HG02852 (cell line): Measurements from ENCODE around the gene MVK.

Experiments
- ATAC-seq: cut with Tn5 transposase; IDR thresholded peaks from one replicate; pipeline ENCODE4 v1.9.1; 2021; ENCODE audit warnings: mild to moderate bottlenecking, moderate library complexity; ENCODE audit not compliant: unreplicated experiment

The MVK gene

DNA sequence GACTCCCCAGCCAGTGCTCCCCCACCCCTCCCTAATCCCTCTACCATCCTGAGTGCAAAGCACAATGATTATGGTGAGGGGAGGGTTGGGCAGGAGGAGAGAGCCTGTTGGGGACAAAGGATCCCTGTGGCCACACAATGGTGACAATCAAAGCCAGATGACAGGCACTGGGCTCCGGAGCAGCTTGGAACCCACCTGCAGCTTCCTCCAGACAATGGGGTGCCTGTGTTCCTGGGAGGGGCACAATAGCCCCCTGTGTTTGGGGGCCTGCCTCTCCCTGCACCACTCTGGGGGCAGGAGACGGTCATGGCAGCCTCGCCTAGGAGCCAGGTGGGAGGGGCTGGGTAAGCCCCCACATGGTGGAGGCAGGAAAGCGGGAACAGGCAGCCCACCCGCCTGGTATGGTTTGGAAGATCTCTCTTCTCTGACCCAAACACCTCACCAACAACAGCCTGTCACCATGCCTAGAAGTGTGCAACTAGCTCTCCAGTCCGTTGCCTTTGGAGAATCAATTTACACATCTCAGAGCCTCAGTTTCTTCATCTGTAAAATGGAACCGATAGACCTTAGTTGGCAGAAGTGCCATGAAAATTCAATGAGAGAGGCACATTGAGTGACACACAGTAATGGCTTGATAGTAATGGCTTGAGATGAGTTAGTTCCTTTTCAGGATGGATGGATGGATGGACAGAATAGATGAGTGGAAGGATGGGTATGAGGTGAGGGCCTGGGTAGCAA, 53.0 kb downstream of the MVK start:
- ATAC-seq: no peak

GRCh38 chr12:109627633-109628032, 54.0 kb downstream of the MVK start:
- no peak for ATAC-seq

DNA sequence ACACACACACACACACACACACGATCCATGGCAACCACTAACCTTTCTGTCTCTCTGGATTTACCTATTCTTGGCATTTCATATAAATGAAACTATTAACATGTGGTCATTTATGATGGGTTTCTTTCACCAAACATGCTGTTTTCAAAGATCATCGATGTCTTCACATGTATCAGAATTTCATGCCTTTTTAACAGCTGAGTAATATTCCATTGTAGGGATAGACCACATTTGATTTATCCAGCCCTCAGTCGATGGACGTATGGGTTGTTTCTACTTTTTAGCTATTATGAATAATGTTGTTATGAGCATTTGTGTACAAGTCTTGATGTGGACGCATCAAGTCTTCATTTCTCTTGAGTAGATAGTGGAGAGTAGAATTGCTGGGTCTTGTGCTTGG, 56.5 kb downstream of the MVK start:
- no peak for ATAC-seq

- no peak for ATAC-seq
Observed at GRCh38 chr12:109630815-109631214, 57.2 kb downstream of the MVK start.

DNA sequence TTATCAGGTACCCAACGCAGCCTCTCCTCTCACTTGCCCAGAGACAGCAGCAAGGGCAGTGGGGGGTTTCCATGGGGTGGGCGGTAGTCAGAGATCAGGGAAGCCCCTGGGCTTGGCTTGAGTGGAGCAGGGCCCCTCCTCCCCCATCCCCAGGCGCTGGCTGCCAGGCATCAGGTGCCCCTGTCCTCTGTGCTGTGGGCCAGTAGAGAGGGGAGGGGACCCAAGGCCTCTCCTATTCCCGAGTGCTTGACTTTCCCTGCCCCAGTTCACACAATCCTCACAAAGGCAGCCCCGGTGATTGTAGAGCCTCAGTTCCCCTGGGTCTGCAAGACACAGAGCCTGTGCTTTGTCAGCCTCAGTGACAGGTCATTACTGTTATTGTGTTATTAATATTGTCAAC, 57.7 kb downstream of the MVK start:
- no peak for ATAC-seq

DNA sequence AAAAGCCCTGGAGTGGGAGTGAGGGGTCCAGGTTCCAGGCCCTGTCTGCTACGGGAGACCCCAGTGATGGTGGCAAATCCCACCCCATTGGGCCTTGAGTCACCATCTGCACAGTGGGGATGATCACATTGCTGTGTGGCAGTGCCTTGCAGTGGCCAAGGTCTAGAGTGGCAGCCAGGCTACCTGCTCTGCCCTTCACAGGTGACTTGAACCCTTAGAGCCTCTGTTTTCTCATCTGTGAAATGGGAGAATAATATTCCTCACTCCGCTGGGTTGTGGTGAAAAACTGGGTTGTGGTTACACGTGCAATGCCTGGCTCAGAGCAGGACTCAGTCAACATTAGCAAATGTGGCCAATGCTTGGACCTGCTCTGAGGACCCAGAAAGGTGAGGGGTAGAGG, 58.2 kb downstream of the MVK start:
- ATAC-seq: no peak

GRCh38 chr12:109632342-109632741, 58.7 kb downstream of the MVK start:
- ATAC-seq: no peak

DNA sequence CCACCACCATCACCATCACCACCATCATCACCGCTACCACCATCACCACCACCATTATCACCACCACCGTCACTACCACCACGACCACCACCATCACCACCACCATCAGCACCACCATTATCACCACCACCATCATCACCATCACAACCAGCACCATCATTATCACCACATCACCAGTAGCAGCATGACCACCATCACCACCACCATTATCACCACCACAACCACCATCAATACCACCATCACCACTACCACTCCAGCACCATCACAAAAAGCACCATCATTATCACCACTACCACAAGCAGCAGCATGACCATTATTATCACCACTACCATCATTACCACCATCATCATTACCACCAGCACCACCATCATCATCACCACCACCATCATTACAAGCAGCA, 62.1 kb downstream of the MVK start:
- no peak for ATAC-seq

DNA sequence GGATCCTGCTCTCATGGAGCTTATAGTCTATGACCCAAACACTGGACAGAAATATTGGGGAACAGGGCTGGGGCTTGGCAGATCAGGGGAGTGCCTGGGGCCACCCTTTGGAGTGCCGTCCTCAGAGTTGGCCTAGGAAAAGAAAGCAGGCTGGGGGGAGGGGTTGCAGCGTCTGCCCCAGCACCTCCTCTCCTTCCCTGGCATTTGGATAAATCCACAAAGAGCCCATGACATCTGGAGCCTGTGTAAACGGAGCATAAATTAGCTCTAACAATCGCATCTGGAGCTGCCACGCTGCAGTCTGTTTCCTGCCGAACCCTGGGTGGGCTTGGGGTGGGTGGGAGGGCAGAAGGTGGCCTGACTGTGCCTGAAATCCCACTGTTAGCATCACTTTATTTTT, 63.8 kb downstream of the MVK start:
- ATAC-seq: no peak

GRCh38 chr12:109637996-109638395, 64.4 kb downstream of the MVK start:
- ATAC-seq: no peak

DNA sequence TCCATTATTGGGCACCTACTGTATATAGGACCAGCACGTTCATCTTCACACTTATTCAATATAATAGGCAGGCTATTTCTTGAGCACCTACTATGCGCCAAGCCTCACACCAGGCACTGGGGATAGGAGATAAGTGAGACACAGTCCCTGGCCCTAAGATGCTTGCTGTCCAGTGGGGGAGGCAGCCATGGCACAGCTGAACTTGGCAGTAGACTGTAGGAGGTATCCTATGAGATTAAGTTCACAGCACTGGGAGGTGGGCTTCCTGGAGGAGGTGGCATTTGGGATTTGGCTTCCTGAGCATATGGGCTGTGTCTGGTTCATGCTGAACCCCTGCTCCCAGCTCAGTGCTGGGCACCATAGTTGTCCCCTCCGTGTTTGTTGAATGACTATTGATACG, 65.1 kb downstream of the MVK start:
- no peak for ATAC-seq

DNA sequence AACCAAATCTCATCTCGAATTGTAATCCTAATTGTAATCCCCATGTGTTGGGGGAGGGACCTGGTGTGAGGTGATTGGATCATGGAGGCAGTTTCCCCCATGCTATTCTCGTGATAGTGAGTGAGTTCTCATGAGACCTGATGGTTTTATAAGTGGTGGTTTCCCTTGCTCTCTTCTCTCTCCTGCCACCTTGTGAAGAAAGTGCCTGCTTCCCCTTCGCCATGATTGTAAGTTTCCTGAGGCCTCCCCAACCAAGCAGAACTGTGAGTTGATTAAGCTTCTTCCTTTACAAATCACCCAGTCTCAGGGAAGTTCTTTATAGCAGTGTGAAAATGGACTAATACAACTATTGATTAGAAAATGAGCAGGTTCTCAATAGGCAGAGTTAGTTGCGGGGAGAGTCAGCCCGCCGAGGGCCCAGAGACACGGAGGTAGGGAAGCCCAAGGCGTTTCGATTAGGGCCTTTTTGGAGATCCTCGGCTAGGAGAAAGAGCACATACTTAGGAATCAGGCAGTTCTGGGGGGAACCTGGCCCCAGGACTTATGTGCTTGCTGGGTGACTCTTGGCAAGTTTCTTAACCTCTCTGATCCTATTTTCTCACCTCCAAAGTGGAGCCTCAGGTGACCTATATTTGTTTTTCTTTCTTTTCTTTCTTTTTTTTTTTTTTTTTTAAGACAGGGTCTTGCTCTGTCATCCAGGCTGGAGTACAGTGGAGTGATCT, 65.7 kb downstream of the MVK start:
- ATAC-seq: no peak

DNA sequence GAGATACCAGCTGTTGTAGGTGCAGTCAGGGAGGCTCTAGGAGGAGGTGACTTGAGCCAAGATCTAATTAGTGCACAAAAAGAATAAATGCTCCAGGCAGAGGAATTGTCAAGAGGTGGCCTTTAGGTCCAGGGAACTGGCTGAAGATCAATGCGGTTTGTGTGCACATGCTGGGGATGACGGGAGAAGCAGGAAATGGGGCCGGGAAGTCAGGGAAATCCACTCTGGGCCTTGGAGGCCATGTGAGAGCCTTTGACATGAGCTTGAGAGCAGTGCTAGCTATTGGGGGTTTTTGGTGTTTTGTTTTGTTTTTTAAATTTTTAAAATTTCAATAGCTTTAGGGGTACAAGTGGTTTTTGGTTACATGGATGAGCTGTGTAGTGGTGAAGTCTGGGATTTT, 67.4 kb downstream of the MVK start:
- no peak for ATAC-seq

DNA sequence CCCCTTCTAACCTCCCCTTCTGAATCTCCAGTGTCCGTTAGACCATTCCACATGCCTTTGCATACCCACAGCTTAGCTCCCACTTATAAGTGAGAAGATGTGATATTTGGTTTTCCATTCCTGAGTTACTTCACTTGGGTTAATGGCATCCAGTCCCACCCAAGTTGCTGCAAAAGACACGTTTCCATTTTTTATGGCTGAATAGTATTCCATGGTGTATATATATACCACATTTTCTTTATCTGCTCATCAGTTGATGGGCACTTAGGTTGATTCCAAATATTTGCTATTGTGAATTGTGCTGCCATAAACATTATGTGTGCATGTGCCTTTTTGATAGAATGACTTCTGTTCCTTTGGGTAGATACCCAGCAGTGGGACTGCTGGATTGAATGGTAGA, 67.8 kb downstream of the MVK start:
- ATAC-seq: no peak

DNA sequence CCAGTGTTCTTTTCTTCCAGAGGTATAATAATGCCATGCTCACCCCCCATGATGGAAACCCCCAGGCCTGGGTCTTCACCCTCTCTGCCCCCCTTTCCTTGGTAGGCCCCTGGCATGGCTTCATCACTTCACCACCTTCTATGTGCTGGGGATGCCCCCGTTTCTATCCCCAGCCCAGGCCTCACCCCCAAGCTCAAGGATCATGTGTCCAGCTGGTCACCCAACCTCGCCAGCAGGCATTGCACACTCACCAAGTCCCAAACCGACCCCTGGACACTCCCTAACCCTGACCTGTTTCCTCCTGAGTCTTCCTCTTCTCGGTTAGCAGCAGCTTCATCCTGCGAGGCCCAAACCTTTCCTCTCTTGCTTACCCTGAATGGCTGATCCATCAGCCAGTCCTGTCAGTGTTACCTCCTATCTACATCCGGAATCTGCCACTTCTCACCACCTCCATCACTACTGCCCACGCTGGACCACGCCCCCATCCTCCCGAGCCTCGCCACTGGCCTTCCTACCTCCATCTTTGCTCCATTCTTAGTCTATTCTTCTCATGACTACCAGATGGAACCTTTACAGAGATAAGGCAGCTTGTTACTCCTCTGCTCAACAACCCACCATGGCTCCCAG, 69.0 kb downstream of the MVK start:
- ATAC-seq: no peak

GRCh38 chr12:109645194-109645593, 71.6 kb downstream of the MVK start:
- no peak for ATAC-seq

GRCh38 chr12:109645708-109646107, 72.1 kb downstream of the MVK start:
- ATAC-seq: no peak
